Activated naive CD4-positive, alpha-beta T cell treated with anti-CD3 and anti-CD28 coated beads, Interleukin-2, amount 50 U/mL, for 72 hours (primary cell): ENCODE results near the gene IGSF9B. TPM values are rescaled to one million over a fixed set of nuclear protein-coding genes. Genes with fewer than 3 reads are reported as not detected.
A peak's percentile ranks its signal among the peaks of the same experiment; 100 is the strongest.
"Not testable (repeated sequence)": the region's sequence is repeated elsewhere in the genome, so short reads cannot be mapped to it uniquely, and the experiment has no call there.

Experiments
- ATAC-seq, 2 donors: fragments of 150-1000 bp; cut with Tn5 transposase; 2 replicates each; pipeline ENCODE4 v1.10.0; 2021; ENCODE audit warnings: mild to moderate bottlenecking in 2 of 2, moderate library complexity in 2 of 2
- DNase-seq, 2 donors: peaks; one replicate each; pipeline ENCODE4 v3.0.0; 2021 to 2022; ENCODE audit warnings: low spot score in 2 of 2
- H3K27ac Mint-ChIP-seq, 2 donors: one replicate each; pipeline ENCODE4 v1.8.0; 2022; ENCODE audit warnings: mild to moderate bottlenecking in 2 of 2, mixed read lengths in 2 of 2
- H3K36me3 Mint-ChIP-seq, 2 donors: one replicate each; pipeline ENCODE4 v1.8.0; 2022; ENCODE audit warnings: mixed read lengths in 2 of 2
- H3K9me3 Mint-ChIP-seq, 2 donors: one replicate each; pipeline ENCODE4 v1.8.0; 2022; ENCODE audit warnings: mixed read lengths in 2 of 2
- total RNA-seq, 2 donors: library from RNA; stranded (reverse); gene quantifications; one replicate each; pipeline ENCODE4 v1.2.3, GENCODE V29; 2022

IGSF9B gene
- total RNA-seq: 100 to 1,000 TPM; 119 TPM

- ATAC-seq (peak; percentile 72 to 94), DNase-seq (peak; percentile 93 to 96)
- H3K36me3 Mint-ChIP-seq: peaks cover 11 to 16% of the 10 kb centered on the region in 2 donors
- H3K9me3 Mint-ChIP-seq: no peaks in the 10 kb centered on the region
- H3K27ac Mint-ChIP-seq: peak within 1 kb of the TSS; percentile 74 to 93
Measured at GRCh38 chr11:133956650-133957633, at the start of gene IGSF9B. Gene IGSF9B (minus strand): TSS chr11:133956968. CDS start chr11:133956754, 214 bp downstream.

- ATAC-seq: no peak
- DNase-seq: no peak
- Mint-ChIP-seq H3K9me3 (no peaks in the 10 kb centered on the region), H3K36me3 (no peaks in the 10 kb centered on the region), H3K27ac (peak overlapping the region in 1 of 2 donors; percentile 40)
Measured at GRCh38 chr11:134004496-134005172, 47.9 kb upstream of the IGSF9B start.

GRCh38 chr11:134003792-134004495 is 47.2 kb upstream of the IGSF9B start:
- H3K27ac Mint-ChIP-seq: peak overlapping the region in 1 of 2 donors; percentile 40
- no peaks in the 10 kb centered on the region for H3K36me3 Mint-ChIP-seq

GRCh38 chr11:134002819-134003218 is 46.1 kb upstream of the IGSF9B start:
- not testable (repeated sequence) for H3K36me3 Mint-ChIP-seq

More at GRCh38 chr11:134003792-134004495, 47.2 kb upstream of the IGSF9B start:
- no peaks in the 10 kb centered on the region for H3K9me3 Mint-ChIP-seq
- no peak for DNase-seq
- no peak for ATAC-seq

GRCh38 chr11:134002338-134002737 is 45.6 kb upstream of the IGSF9B start:
- H3K9me3 Mint-ChIP-seq, DNase-seq, H3K36me3 Mint-ChIP-seq, H3K27ac Mint-ChIP-seq, ATAC-seq: not testable (repeated sequence)

More at GRCh38 chr11:134002819-134003218, 46.1 kb upstream of the IGSF9B start:
- DNase-seq, H3K27ac Mint-ChIP-seq, H3K9me3 Mint-ChIP-seq, ATAC-seq: not testable (repeated sequence)

GRCh38 chr11:134001596-134001995 is 44.8 kb upstream of the IGSF9B start:
- no peak overlapping the region for H3K27ac Mint-ChIP-seq
- no peaks in the 10 kb centered on the region for H3K36me3 Mint-ChIP-seq
- DNase-seq (no peak), ATAC-seq (no peak)
- no peaks in the 10 kb centered on the region for H3K9me3 Mint-ChIP-seq

- Mint-ChIP-seq H3K36me3 (no peaks in the 10 kb centered on the region), H3K27ac (no peak overlapping the region), H3K9me3 (no peaks in the 10 kb centered on the region)
- DNase-seq (no peak), ATAC-seq (no peak)
Measured at GRCh38 chr11:134001088-134001487, 44.3 kb upstream of the IGSF9B start.

GRCh38 chr11:133999355-133999754 is 42.6 kb upstream of the IGSF9B start:
- Mint-ChIP-seq H3K27ac (no peak overlapping the region), H3K36me3 (no peaks in the 10 kb centered on the region), H3K9me3 (no peaks in the 10 kb centered on the region)

GRCh38 chr11:133997554-133997953 is 40.8 kb upstream of the IGSF9B start:
- H3K9me3 Mint-ChIP-seq: no peaks in the 10 kb centered on the region
- H3K36me3 Mint-ChIP-seq: no peaks in the 10 kb centered on the region
- no peak for ATAC-seq
- no peak overlapping the region for H3K27ac Mint-ChIP-seq
- DNase-seq: no peak

More at GRCh38 chr11:133999355-133999754, 42.6 kb upstream of the IGSF9B start:
- ATAC-seq (no peak), DNase-seq (no peak)

GRCh38 chr11:133996671-133997070 is 39.9 kb upstream of the IGSF9B start:
- Mint-ChIP-seq H3K27ac (peak overlapping the region in 1 of 2 donors; percentile 23), H3K36me3 (no peaks in the 10 kb centered on the region), H3K9me3 (no peaks in the 10 kb centered on the region)
- DNase-seq: no peak
- ATAC-seq: no peak

- ATAC-seq (no peak), DNase-seq (no peak)
- Mint-ChIP-seq H3K27ac (no peak overlapping the region), H3K9me3 (no peaks in the 10 kb centered on the region), H3K36me3 (no peaks in the 10 kb centered on the region)
Measured at GRCh38 chr11:133995066-133995465, 38.3 kb upstream of the IGSF9B start.

GRCh38 chr11:133993921-133994320 is 37.2 kb upstream of the IGSF9B start:
- ATAC-seq (no peak), DNase-seq (no peak)
- Mint-ChIP-seq H3K9me3 (no peaks in the 10 kb centered on the region), H3K27ac (no peak overlapping the region), H3K36me3 (no peaks in the 10 kb centered on the region)

- Mint-ChIP-seq H3K36me3 (no peaks in the 10 kb centered on the region), H3K27ac (no peak overlapping the region), H3K9me3 (no peaks in the 10 kb centered on the region)
- DNase-seq (no peak), ATAC-seq (no peak)
Measured at GRCh38 chr11:133993107-133993506, 36.3 kb upstream of the IGSF9B start.

GRCh38 chr11:133992121-133992520 is 35.4 kb upstream of the IGSF9B start:
- no peaks in the 10 kb centered on the region for H3K9me3 Mint-ChIP-seq
- no peaks in the 10 kb centered on the region for H3K36me3 Mint-ChIP-seq
- no peak for ATAC-seq
- no peak overlapping the region for H3K27ac Mint-ChIP-seq
- no peak for DNase-seq

- Mint-ChIP-seq H3K36me3 (no peaks in the 10 kb centered on the region), H3K9me3 (no peaks in the 10 kb centered on the region), H3K27ac (no peak overlapping the region)
- no peak for DNase-seq
- no peak for ATAC-seq
Measured at GRCh38 chr11:133991101-133991500, 34.3 kb upstream of the IGSF9B start.

- ATAC-seq (no peak), DNase-seq (no peak)
- no peaks in the 10 kb centered on the region for H3K36me3 Mint-ChIP-seq
- no peaks in the 10 kb centered on the region for H3K9me3 Mint-ChIP-seq
- no peak overlapping the region for H3K27ac Mint-ChIP-seq
Measured at GRCh38 chr11:133990501-133990900, 33.7 kb upstream of the IGSF9B start.
